ENCODE results near the gene MYH11.

MYH11 gene

GRCh38 chr16:15770107-15770506, 86.7 kb downstream of the MYH11 start:
- no peak overlapping the region for H3K4me3 ChIP-seq (replicated peaks; ENCODE audit: low read depth, low read length)
- no peak for DNase-seq (ENCODE audit: extremely low read depth, low read depth)
- no peak for TF ChIP-seq CTCF (IDR thresholded peaks at IDR 0.05; ENCODE audit: low read depth, low read length, missing control alignments)

GRCh38 chr16:15769239-15769638, 87.6 kb downstream of the MYH11 start:
- no peak overlapping the region for H3K4me3 ChIP-seq (replicated peaks; ENCODE audit: low read depth, low read length)
- DNase-seq (ENCODE audit: extremely low read depth, low read depth): no peak
- TF ChIP-seq CTCF (IDR thresholded peaks at IDR 0.05; ENCODE audit: low read depth, low read length, missing control alignments): no peak

- no peak for TF ChIP-seq CTCF (IDR thresholded peaks at IDR 0.05; ENCODE audit: low read depth, low read length, missing control alignments)
- no peak overlapping the region for H3K4me3 ChIP-seq (replicated peaks; ENCODE audit: low read depth, low read length)
- no peak for DNase-seq (ENCODE audit: extremely low read depth, low read depth)
These were observed 88.6 kb downstream of the MYH11 start for GRCh38 chr16:15768201-15768600.

GRCh38 chr16:15766918-15767317, 89.9 kb downstream of the MYH11 start:
- TF ChIP-seq CTCF (IDR thresholded peaks at IDR 0.05; ENCODE audit: low read depth, low read length, missing control alignments): no peak
- DNase-seq (ENCODE audit: extremely low read depth, low read depth): no peak
- H3K4me3 ChIP-seq (replicated peaks; ENCODE audit: low read depth, low read length): no peak overlapping the region

- no peak overlapping the region for H3K4me3 ChIP-seq (replicated peaks; ENCODE audit: low read depth, low read length)
- TF ChIP-seq CTCF (IDR thresholded peaks at IDR 0.05; ENCODE audit: low read depth, low read length, missing control alignments): peak; percentile 70
- no peak for DNase-seq (ENCODE audit: extremely low read depth, low read depth)
These were observed 90.9 kb downstream of the MYH11 start for GRCh38 chr16:15765880-15766279.

GRCh38 chr16:15765116-15765515, 91.7 kb downstream of the MYH11 start:
- DNase-seq (ENCODE audit: extremely low read depth, low read depth): no peak
- H3K4me3 ChIP-seq (replicated peaks; ENCODE audit: low read depth, low read length): no peak overlapping the region
- TF ChIP-seq CTCF (IDR thresholded peaks at IDR 0.05; ENCODE audit: low read depth, low read length, missing control alignments): no peak

GRCh38 chr16:15764112-15764511, 92.7 kb downstream of the MYH11 start:
- no peak for TF ChIP-seq CTCF (IDR thresholded peaks at IDR 0.05; ENCODE audit: low read depth, low read length, missing control alignments)
- no peak for DNase-seq (ENCODE audit: extremely low read depth, low read depth)
- H3K4me3 ChIP-seq (replicated peaks; ENCODE audit: low read depth, low read length): no peak overlapping the region

Data from HFF-Myc (cell line).